ENCODE measurements around the gene FOXJ3. TPM values are rescaled to one million over a fixed set of nuclear protein-coding genes. Genes with fewer than 3 reads are reported as not detected.
A peak's percentile ranks its signal among the peaks of the same experiment; 100 is the strongest.

FOXJ3 gene
- polyA plus RNA-seq, 1 donor, result 39.0 TPM

DNA sequence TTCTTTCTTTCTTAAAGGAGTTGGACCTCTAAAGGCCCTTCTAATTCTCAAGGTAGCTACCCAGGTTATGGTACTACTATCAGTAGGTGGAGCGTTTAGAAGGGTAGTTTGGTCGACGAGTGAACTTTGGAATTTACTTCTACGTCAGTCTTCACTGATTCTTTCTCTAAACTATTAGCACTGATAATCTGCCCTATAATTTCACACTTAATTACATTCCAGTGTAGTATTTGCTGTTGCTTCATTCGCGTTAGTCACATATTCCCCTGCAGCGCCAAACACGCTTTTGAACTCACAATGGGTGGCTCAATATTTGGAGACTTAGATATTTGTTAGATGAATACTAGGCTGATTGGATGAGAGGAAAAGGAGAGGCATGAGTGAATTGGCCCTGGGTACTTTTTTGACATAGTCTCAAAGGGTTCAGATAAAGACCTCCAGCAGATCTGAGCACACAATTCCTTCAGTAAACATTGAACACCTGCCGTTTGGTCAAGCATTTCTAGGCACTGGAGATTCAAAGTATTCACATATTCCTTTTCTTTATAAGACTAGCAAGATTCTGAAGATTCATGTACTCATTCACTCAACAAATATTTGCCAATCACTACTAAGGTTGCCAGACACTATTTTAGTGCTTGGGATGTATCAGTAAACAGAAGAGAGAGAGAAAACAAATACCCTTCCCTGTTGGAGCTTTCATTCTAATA is 929 bp upstream of the FOXJ3 start:
- Histone ChIP-seq H3K27ac (ENCODE audit: low read length) (peak overlapping the region; percentile 100), H3K9me3 (ENCODE audit: control insufficient read depth, low read depth, low read length) (no peaks in the 10 kb centered on the region), H3K36me3 (ENCODE audit: control insufficient read depth, insufficient read depth, low read length) (no peaks in the 10 kb centered on the region), H3K27me3 (ENCODE audit: control insufficient read depth, insufficient read depth, low read length) (no peaks in the 10 kb centered on the region), H3K4me1 (ENCODE audit: control insufficient read depth, insufficient read depth, low read length) (peaks cover 17% of the 10 kb centered on the region), H3K4me3 (ENCODE audit: low read length) (peak overlapping the region; percentile 95)
- WGBS (ENCODE audit: insufficient coverage, low lambda C conversion rate), result 0% methylated on average over 2 of the region's 9 CpGs
- DNase-seq, result peak; percentile 77 to 93

DNA sequence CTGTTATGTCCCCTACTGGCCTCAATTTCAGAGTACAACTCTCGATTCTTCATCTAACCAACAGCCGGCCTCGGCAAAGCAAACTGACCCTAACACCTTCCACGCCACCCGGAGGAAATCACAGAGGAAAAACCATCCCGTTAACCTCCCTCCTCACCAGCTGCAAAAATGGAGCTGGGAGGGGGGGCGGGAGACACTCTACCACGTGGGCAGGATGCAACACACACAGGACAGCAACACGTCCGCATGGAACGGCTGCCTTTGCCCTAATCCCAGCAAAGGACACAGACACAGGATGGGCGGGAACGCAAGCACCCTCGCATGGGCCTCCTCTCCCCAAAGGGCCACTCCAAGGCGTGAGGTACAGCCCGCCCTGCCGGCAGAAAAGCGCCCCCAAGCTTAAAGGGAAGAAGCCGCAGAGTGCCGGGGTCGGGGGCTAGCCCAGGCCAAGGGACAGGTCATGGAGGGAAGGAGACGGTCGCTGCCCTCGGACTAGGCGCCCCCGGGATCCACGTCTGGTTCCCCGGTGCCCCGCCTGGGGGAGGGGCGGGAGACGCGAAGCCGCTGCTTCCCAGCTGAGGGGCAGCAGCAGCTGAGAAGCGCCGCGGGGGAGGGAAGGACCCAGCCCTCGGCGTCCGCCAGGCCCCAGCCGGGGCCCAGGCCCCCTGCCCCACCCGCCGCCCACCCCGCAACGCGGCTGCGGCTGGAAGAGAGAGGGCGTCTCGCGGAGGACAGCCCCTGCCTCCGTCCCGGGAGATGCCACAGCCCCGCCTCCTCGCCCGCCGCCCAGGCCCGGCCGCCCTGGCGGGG is 590 bp downstream of the FOXJ3 start:
- peak; percentile 27 to 64 for DNase-seq
- Histone ChIP-seq H3K27ac (ENCODE audit: low read length) (peak overlapping the region; percentile 100), H3K4me3 (ENCODE audit: low read length) (peak overlapping the region; percentile 95), H3K4me1 (ENCODE audit: control insufficient read depth, insufficient read depth, low read length) (peaks cover 17% of the 10 kb centered on the region), H3K9me3 (ENCODE audit: control insufficient read depth, low read depth, low read length) (no peaks in the 10 kb centered on the region), H3K27me3 (ENCODE audit: control insufficient read depth, insufficient read depth, low read length) (no peaks in the 10 kb centered on the region), H3K36me3 (ENCODE audit: control insufficient read depth, insufficient read depth, low read length) (no peaks in the 10 kb centered on the region)
- no CpG with 5 or more reads among the region's 58 CpGs for WGBS (ENCODE audit: insufficient coverage, low lambda C conversion rate)

DNA sequence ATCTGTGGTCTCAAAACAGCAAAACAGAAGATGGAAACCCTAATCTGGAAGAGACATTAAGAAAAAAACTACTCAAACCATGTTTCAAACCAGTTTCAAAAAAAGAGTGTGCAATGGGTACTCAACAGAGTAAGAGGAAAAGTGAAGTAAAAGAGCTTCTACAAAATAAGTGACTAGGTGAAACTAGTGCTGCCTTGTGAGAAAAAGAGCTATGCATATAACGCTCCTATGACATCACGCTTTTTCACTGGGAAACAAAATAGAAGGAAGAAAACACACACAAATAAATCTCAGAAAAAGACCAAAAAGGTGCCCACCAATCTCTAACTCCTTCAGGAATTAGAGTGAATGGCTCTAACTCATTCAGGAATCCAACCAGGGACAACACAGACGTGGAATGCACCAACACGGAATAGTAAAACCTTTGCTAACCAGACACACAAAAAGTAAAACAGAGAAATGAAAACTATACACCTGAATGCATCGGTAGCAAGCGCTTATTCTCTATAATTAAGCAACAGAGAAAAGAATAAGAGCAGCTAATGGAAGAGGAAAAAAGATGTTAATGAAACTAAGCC is 1.3 kb downstream of the FOXJ3 start:
- Histone ChIP-seq H3K9me3 (ENCODE audit: control insufficient read depth, low read depth, low read length) (no peaks in the 10 kb centered on the region), H3K4me1 (ENCODE audit: control insufficient read depth, insufficient read depth, low read length) (peaks cover 15% of the 10 kb centered on the region), H3K4me3 (ENCODE audit: low read length) (peak overlapping the region; percentile 91), H3K36me3 (ENCODE audit: control insufficient read depth, insufficient read depth, low read length) (no peaks in the 10 kb centered on the region), H3K27ac (ENCODE audit: low read length) (peak overlapping the region; percentile 100), H3K27me3 (ENCODE audit: control insufficient read depth, insufficient read depth, low read length) (no peaks in the 10 kb centered on the region)
- DNase-seq, result peak in 1 of 2 donors; percentile 43
- 0% methylated on average over 3 of the region's 6 CpGs for WGBS (ENCODE audit: insufficient coverage, low lambda C conversion rate)

DNA sequence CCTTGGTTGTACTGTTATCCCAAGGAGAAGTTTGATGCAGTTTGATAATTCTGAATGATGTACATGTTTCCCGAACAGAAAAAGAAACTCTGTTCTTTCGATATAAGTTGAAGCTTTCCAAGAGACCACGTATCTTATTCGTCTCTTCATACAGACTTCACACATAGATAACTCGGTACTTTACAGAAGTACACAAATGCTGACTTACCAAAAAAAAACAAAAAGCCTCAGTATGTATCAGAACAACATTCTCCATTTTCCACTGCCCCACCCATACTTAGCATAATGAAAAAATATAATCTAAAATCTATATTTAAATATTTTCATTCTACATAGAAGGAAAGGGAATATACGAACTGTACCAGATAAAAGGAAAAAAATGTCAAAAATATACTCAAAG is 2.2 kb downstream of the FOXJ3 start:
- no peaks in the 10 kb centered on the region for H3K9me3 ChIP-seq (ENCODE audit: control insufficient read depth, low read depth, low read length)
- no peaks in the 10 kb centered on the region for H3K36me3 ChIP-seq (ENCODE audit: control insufficient read depth, insufficient read depth, low read length)
- no peak overlapping the region for H3K27ac ChIP-seq (ENCODE audit: low read length)
- WGBS (ENCODE audit: insufficient coverage, low lambda C conversion rate), result 79% methylated on average over 1 of the region's 6 CpGs
- H3K4me3 ChIP-seq (ENCODE audit: low read length), result no peak overlapping the region
- peaks cover 13% of the 10 kb centered on the region for H3K4me1 ChIP-seq (ENCODE audit: control insufficient read depth, insufficient read depth, low read length)
- no peak for DNase-seq
- H3K27me3 ChIP-seq (ENCODE audit: control insufficient read depth, insufficient read depth, low read length), result no peaks in the 10 kb centered on the region

DNA sequence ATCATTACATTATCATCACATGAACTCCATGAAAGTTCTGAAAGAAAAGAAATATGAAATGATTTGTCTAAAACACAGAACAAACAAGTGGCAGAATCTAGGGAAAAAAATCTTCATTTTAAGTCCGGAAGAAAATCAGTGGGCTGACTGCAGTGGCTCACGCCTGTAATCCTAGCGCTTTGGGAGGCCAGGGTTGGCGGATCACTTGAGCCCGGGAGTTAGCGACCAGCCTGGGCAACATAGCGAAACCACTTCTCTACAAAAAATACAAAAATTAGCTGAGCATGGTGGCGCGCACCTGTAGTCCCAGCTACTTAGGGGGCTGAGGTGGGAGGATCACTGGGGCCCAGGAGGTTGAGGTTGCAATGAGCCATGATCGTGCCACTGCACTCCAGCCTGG is 4.8 kb downstream of the FOXJ3 start:
- Histone ChIP-seq H3K4me3 (ENCODE audit: low read length) (no peak overlapping the region), H3K36me3 (ENCODE audit: control insufficient read depth, insufficient read depth, low read length) (no peaks in the 10 kb centered on the region), H3K27ac (ENCODE audit: low read length) (no peak overlapping the region), H3K9me3 (ENCODE audit: control insufficient read depth, low read depth, low read length) (no peaks in the 10 kb centered on the region), H3K4me1 (ENCODE audit: control insufficient read depth, insufficient read depth, low read length) (no peaks in the 10 kb centered on the region), H3K27me3 (ENCODE audit: control insufficient read depth, insufficient read depth, low read length) (no peaks in the 10 kb centered on the region)
- DNase-seq, result no peak
- WGBS (ENCODE audit: insufficient coverage, low lambda C conversion rate), result 100% methylated on average over 3 of the region's 10 CpGs

DNA sequence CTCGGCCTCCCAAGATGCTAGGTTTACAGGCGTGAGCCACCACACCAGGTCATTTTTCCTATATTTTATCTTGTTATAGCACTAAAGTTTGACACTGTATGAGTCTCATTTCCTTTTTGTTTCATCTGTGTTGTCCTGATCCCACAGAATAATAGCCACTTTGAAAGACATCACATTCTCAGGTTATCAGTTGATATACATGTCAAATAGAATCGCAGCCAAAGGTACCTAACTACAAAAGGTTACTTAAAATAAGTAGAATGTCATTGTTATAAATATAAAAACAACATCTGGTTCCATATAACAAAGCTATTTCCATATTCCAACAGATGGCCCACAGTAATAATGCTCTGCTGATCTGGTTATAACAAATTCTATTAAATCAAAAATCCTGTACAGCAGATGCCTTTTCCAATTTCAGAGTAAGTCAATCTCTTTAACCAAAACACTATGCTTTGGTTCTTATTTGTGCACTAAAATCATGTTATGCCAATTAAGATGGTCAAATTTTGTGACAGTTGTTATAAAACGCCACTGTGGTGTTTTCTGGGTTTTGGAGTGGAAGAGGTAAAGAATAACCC is 6.0 kb downstream of the FOXJ3 start:
- H3K27ac ChIP-seq (ENCODE audit: low read length), result no peak overlapping the region
- no peaks in the 10 kb centered on the region for H3K9me3 ChIP-seq (ENCODE audit: control insufficient read depth, low read depth, low read length)
- H3K36me3 ChIP-seq (ENCODE audit: control insufficient read depth, insufficient read depth, low read length), result no peaks in the 10 kb centered on the region
- H3K4me3 ChIP-seq (ENCODE audit: low read length), result no peak overlapping the region
- no peaks in the 10 kb centered on the region for H3K27me3 ChIP-seq (ENCODE audit: control insufficient read depth, insufficient read depth, low read length)
- no peak for DNase-seq
- no peaks in the 10 kb centered on the region for H3K4me1 ChIP-seq (ENCODE audit: control insufficient read depth, insufficient read depth, low read length)
- WGBS (ENCODE audit: insufficient coverage, low lambda C conversion rate), result 100% methylated on average over 1 of the region's 4 CpGs

DNA sequence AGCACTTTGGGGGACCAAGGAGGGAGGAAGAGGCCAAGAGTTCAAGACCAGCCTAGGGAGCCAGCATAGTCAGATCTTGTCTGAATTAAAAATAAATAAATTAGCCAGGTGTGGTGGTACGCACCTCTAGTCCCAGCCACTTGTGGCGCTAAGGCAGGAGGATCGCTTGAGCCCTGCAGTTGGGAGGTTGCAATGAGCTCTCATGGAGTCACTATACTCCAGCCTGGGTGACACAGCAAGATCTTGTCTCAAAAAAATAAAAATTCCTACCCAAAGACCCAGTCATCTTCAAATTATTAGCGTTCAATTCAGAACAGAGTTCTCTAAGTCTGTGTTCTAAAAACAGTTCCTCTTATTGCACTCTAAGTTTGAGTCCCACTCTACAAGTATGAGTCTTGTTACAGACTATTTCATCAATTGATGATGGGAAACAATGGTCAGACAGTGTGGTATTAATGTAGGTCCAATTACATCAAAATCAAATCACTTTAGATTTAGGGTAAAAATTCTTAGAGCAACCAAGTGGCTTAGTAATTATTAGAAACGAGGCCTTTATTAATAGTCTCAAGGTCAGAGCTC is 6.9 kb downstream of the FOXJ3 start:
- WGBS (ENCODE audit: insufficient coverage, low lambda C conversion rate), result 100% methylated on average over 1 of the region's 5 CpGs
- DNase-seq, result no peak
- no peaks in the 10 kb centered on the region for H3K27me3 ChIP-seq (ENCODE audit: control insufficient read depth, insufficient read depth, low read length)
- no peak overlapping the region for H3K4me3 ChIP-seq (ENCODE audit: low read length)
- no peaks in the 10 kb centered on the region for H3K4me1 ChIP-seq (ENCODE audit: control insufficient read depth, insufficient read depth, low read length)
- H3K36me3 ChIP-seq (ENCODE audit: control insufficient read depth, insufficient read depth, low read length), result no peaks in the 10 kb centered on the region
- no peaks in the 10 kb centered on the region for H3K9me3 ChIP-seq (ENCODE audit: control insufficient read depth, low read depth, low read length)
- H3K27ac ChIP-seq (ENCODE audit: low read length), result no peak overlapping the region

DNA sequence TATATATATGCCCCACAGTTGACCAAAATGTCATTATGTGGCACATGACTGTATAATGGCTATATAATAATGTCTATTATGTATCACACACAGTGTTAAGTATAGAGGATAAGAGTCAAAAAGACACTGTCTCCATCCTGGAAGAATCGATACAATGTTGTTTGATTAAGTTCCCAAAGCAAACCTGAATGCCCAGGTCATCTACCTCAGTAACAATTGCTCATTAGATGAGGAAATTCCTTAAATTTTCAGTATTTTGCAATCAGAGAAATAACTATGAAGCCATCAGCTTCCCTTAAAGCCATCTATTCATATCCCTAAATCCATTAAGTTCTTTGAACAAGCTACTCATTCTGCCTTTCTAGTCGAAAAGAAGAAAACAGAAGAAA is 10.0 kb downstream of the FOXJ3 start:
- Histone ChIP-seq H3K36me3 (ENCODE audit: control insufficient read depth, insufficient read depth, low read length) (no peaks in the 10 kb centered on the region), H3K4me3 (ENCODE audit: low read length) (no peak overlapping the region), H3K9me3 (ENCODE audit: control insufficient read depth, low read depth, low read length) (no peaks in the 10 kb centered on the region), H3K27ac (ENCODE audit: low read length) (no peak overlapping the region), H3K4me1 (ENCODE audit: control insufficient read depth, insufficient read depth, low read length) (no peaks in the 10 kb centered on the region), H3K27me3 (ENCODE audit: control insufficient read depth, insufficient read depth, low read length) (no peaks in the 10 kb centered on the region)
- WGBS (ENCODE audit: insufficient coverage, low lambda C conversion rate), result 78% methylated on average over 1 of the region's 2 CpGs
- DNase-seq, result no peak

DNA sequence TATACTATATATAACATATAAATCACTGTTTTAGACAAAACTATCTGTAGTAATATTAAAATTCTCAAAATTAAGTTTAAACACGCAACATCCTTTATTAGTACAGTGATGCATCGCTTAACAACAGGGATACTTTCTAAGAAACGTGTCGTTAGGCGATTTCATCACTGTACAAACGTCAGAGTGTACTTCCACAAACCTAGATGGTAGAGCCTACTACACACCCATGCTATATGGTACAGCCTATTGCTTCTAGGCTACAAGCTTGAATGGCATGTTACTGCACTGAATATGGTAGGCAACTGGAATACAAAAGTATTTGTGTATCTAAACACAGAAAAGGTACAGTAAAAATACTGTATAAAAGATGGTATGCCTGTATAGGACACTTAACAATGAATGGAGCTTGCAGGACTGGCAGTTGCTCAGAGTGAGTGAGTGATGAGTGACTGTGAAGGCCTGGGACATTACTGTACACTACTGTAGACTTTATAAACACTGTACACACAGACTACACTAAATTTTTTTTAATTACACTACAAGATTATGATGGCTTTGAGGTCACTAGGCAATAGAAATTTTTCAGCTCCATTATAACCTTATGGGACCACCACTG is 10.5 kb downstream of the FOXJ3 start:
- H3K27ac ChIP-seq (ENCODE audit: low read length), result no peak overlapping the region
- DNase-seq, result no peak
- no peaks in the 10 kb centered on the region for H3K36me3 ChIP-seq (ENCODE audit: control insufficient read depth, insufficient read depth, low read length)
- no peaks in the 10 kb centered on the region for H3K9me3 ChIP-seq (ENCODE audit: control insufficient read depth, low read depth, low read length)
- H3K4me1 ChIP-seq (ENCODE audit: control insufficient read depth, insufficient read depth, low read length), result no peaks in the 10 kb centered on the region
- H3K27me3 ChIP-seq (ENCODE audit: control insufficient read depth, insufficient read depth, low read length), result no peaks in the 10 kb centered on the region
- H3K4me3 ChIP-seq (ENCODE audit: low read length), result no peak overlapping the region
- WGBS (ENCODE audit: insufficient coverage, low lambda C conversion rate), result 100% methylated on average over 1 of the region's 6 CpGs

DNA sequence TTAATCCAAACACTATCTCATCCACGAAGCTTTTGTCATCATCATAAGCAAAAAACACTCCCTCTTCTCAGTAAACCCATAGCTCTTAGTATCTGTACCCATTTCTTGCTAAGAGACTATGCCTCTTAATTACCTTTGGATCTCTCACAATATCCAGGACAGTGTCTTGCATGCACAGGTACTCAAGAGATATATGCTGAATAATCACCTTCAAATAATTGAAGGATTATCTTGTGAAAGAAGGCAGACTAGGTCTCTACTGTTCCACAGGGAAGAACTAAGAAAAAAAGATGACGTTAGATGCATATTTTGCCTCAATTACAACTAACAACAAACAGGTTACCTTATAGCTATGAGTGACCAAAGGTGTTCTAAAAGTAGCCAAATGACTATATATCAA is 11.5 kb downstream of the FOXJ3 start:
- no peaks in the 10 kb centered on the region for H3K9me3 ChIP-seq (ENCODE audit: control insufficient read depth, low read depth, low read length)
- H3K27me3 ChIP-seq (ENCODE audit: control insufficient read depth, insufficient read depth, low read length), result no peaks in the 10 kb centered on the region
- DNase-seq, result no peak
- H3K4me3 ChIP-seq (ENCODE audit: low read length), result no peak overlapping the region
- WGBS (ENCODE audit: insufficient coverage, low lambda C conversion rate), result no CpG with 5 or more reads among the region's 2 CpGs
- no peaks in the 10 kb centered on the region for H3K4me1 ChIP-seq (ENCODE audit: control insufficient read depth, insufficient read depth, low read length)
- no peak overlapping the region for H3K27ac ChIP-seq (ENCODE audit: low read length)
- H3K36me3 ChIP-seq (ENCODE audit: control insufficient read depth, insufficient read depth, low read length), result no peaks in the 10 kb centered on the region
